SK-N-SH (cell line): Measurements from ENCODE around the gene NDOR1. TPM values are rescaled to one million over a fixed set of nuclear protein-coding genes. Genes with fewer than 3 reads are reported as not detected.

Experiments used
- CTCF ChIA-PET: fragments of 300-600, 350-600 bp; formaldehyde crosslinking; extraction: SDS; loops from one replicate; lab custom pipeline; 2021; lab: Yijun Ruan, JAX
- POLR2A ChIA-PET: fragments of 350-600 bp; sonication (Branson Sonifier 250); formaldehyde crosslinking; extraction: SDS; loops from one replicate; lab custom pipeline; 2020; ENCODE audit warnings: antibody characterized with exemption, inconsistent platforms; lab: Yijun Ruan, JAX
- DNase-seq: peaks from one replicate; pipeline ENCODE4 v3.0.0; 2012
- H2AFZ ChIP-seq: fragments of 200-600 bp; sonication (generic); 2 replicates; pipeline ENCODE4 v1.8.1; 2016; ENCODE audit warnings: antibody characterized with exemption, mild to moderate bottlenecking, low read depth
- H3F3A ChIP-seq: fragments of 200-600 bp; sonication (generic); replicated peaks from 2 replicates; pipeline ENCODE3; 2016; ENCODE audit warnings: antibody characterized with exemption, mild to moderate bottlenecking; ENCODE audit not compliant: insufficient read depth
- H3K27ac ChIP-seq, 2 experiments: fragments of 200-500 bp in 1 of 2; fragments of 200-600 bp in 1 of 2; sonication (Bioruptor generic) in 1 of 2; sonication (generic), shearing (Covaris generic) in 1 of 2; 2 replicates each; pipeline versions ENCODE4 v1.5.1 to v1.6.1; 2014 to 2016; ENCODE audit warnings: low read depth in 2 of 2, inconsistent platforms in 1 of 2, low read length in 1 of 2, mild to moderate bottlenecking in 1 of 2, mixed read lengths in 1 of 2
- H3K27me3 ChIP-seq: fragments of 200-600 bp; sonication (generic), shearing (Covaris generic); 2 replicates; pipeline ENCODE4 v1.6.1; 2016; ENCODE audit warnings: mixed run types; ENCODE audit not compliant: insufficient read depth
- H3K36me3 ChIP-seq, 2 experiments: fragments of 200-500 bp in 1 of 2; fragments of 200-600 bp in 1 of 2; sonication (Bioruptor generic) in 1 of 2; sonication (generic) in 1 of 2; replicated peaks in 1 of 2; 2 replicates each; pipeline versions ENCODE3 to v1.5.1; 2014 to 2016; ENCODE audit warnings: low read length in 1 of 2, mild to moderate bottlenecking in 1 of 2; ENCODE audit not compliant: insufficient read depth in 2 of 2, control insufficient read depth in 1 of 2
- H3K4me1 ChIP-seq, 2 experiments: fragments of 200-500 bp in 1 of 2; fragments of 200-600 bp in 1 of 2; sonication (Bioruptor generic) in 1 of 2; sonication (generic), shearing (Covaris generic) in 1 of 2; 2 replicates each; pipeline versions ENCODE4 v1.5.1 to v1.6.1; 2014 to 2016; ENCODE audit warnings: low read depth in 1 of 2, low read length in 1 of 2, mixed run types in 1 of 2; ENCODE audit not compliant: insufficient read depth in 2 of 2, control insufficient read depth in 1 of 2
- H3K4me2 ChIP-seq: fragments of 200-600 bp; sonication (generic), shearing (Covaris generic); 2 replicates; pipeline ENCODE4 v1.6.1; 2017; ENCODE audit warnings: mixed run types
- H3K4me3 ChIP-seq, 2 experiments: fragments of 200-500 bp in 1 of 2; fragments of 200-600 bp in 1 of 2; sonication (Bioruptor generic) in 1 of 2; sonication (generic), shearing (Covaris generic) in 1 of 2; 2 replicates each; pipeline versions ENCODE4 v1.5.1 to v1.8.1; 2014 to 2016; ENCODE audit warnings: low read depth in 2 of 2, inconsistent platforms in 1 of 2, low read length in 1 of 2, mild to moderate bottlenecking in 1 of 2, mixed read lengths in 1 of 2, moderate library complexity in 1 of 2
- H3K79me2 ChIP-seq: fragments of 200-600 bp; sonication (generic); 2 replicates; pipeline ENCODE4 v1.8.1; 2017; ENCODE audit warnings: mild to moderate bottlenecking; ENCODE audit not compliant: insufficient read depth
- H3K9ac ChIP-seq: fragments of 200-600 bp; sonication (generic); 2 replicates; pipeline ENCODE4 v1.6.1; 2017; ENCODE audit warnings: mixed run types
- H3K9me2 ChIP-seq: fragments of 200-600 bp; sonication (generic); 2 replicates; pipeline ENCODE4 v1.6.1; 2017; ENCODE audit warnings: mixed run types
- H3K9me3 ChIP-seq: fragments of 200-600 bp; sonication (generic); 2 replicates; pipeline ENCODE4 v1.6.1; 2017; ENCODE audit warnings: mixed run types, mild to moderate bottlenecking, moderate library complexity
- H4K20me1 ChIP-seq: fragments of 200-600 bp; sonication (generic); 2 replicates; pipeline ENCODE4 v1.6.1; 2017; ENCODE audit warnings: mild to moderate bottlenecking, mixed run types; ENCODE audit not compliant: insufficient read depth
- CHD2 ChIP-seq: fragments of 150-350 bp; IDR thresholded peaks from 2 replicates; pipeline ENCODE4 v1.6.1; 2018; ENCODE audit warnings: low read length; ENCODE audit not compliant: partially characterized antibody
- CTCF ChIP-seq: fragments of 200-600 bp; sonication (generic); IDR thresholded peaks from 2 replicates; pipeline ENCODE4 v1.6.1; 2017; ENCODE audit warnings: antibody characterized with exemption, mild to moderate bottlenecking, moderate library complexity
- FOXM1 ChIP-seq: IDR thresholded peaks from 2 replicates; pipeline ENCODE4 v1.4.0; 2012; ENCODE audit warnings: low read depth, mild to moderate bottlenecking
- JUND ChIP-seq: IDR thresholded peaks from 2 replicates; pipeline ENCODE4 v1.4.0; 2012
- POLR2AphosphoS5 ChIP-seq: IDR thresholded peaks from 2 replicates; pipeline ENCODE4 v1.6.1; 2012; ENCODE audit warnings: low read depth, low read length
- REST ChIP-seq: IDR thresholded peaks from 2 replicates; pipeline ENCODE4 v1.6.1; 2012; ENCODE audit warnings: mild to moderate bottlenecking, low read depth, low read length, moderate library complexity
- TCF12 ChIP-seq: IDR thresholded peaks from 2 replicates; pipeline ENCODE4 v1.4.0; 2012
- TEAD4 ChIP-seq: IDR thresholded peaks from 2 replicates; pipeline ENCODE4 v1.4.0; 2012; ENCODE audit warnings: mild to moderate bottlenecking, borderline replicate concordance; ENCODE audit not compliant: insufficient read depth
- WGBS: methylation state at CpG from one replicate; pipeline ENCODE4 v1.1.6; 2017; ENCODE audit warnings: low lambda C conversion rate; 5-methylcytosine and 5-hydroxymethylcytosine counted together
- polyA plus RNA-seq, 3 experiments: library from polyadenylated mRNA; depleted of rRNA; stranded (reverse); fragments of >200 nt; gene quantifications; 2 replicates each; pipeline ENCODE4 v1.2.3, GENCODE V29; 2012

The NDOR1 gene
- polyA plus RNA-seq, 1 of the 3 experiments (the other 2 are of a cell fraction), result 8.6 TPM

- peaks cover 5 to 17% of the 10 kb centered on the region in 2 experiments; a peak in 1 of 4 replicates for H3K4me1 ChIP-seq
- POLR2A ChIA-PET, result interaction anchor here (1.1 kb wide), 1 partner anchor 19 kb away, joined by 3 read pairs; no protein-coding TSS in a partner anchor
- H4K20me1 ChIP-seq, result no peaks in the 10 kb centered on the region
Measured at GRCh38 chr9:137220317-137221094, 15.0 kb downstream of the NDOR1 start.

More at GRCh38 chr9:137220317-137221094, 15.0 kb downstream of the NDOR1 start:
- DNase-seq, result no peak
- H3K9me2 ChIP-seq, result no peaks in the 10 kb centered on the region
- H3K27ac ChIP-seq, result no peak overlapping the region
- H3K4me2 ChIP-seq, result no peak overlapping the region
- no peak overlapping the region for H2AFZ ChIP-seq
- no peak overlapping the region for H3K9ac ChIP-seq
- no peak overlapping the region for H3K4me3 ChIP-seq
- H3K9me3 ChIP-seq, result no peaks in the 10 kb centered on the region
- H3K79me2 ChIP-seq, result no peaks in the 10 kb centered on the region
- CTCF ChIA-PET, result interaction anchor here (0.9 to 1.5 kb wide), 3 partner anchors 16 to 102 kb away, joined by 3 read pairs; no protein-coding TSS in a partner anchor
- H3K36me3 ChIP-seq, result peaks cover 0 to 6% of the 10 kb centered on the region in 2 experiments
- no peaks in the 10 kb centered on the region for H3F3A ChIP-seq
- TF ChIP-seq FOXM1, result no peak
- no peak for TF ChIP-seq TEAD4
- no peak for TF ChIP-seq CTCF
- no peak for TF ChIP-seq POLR2AphosphoS5
- no peak for TF ChIP-seq REST
- TF ChIP-seq CHD2, result no peak
- no peak for TF ChIP-seq TCF12
- TF ChIP-seq JUND, result no peak
- WGBS, result 95% methylated on average over 28 of the region's 52 CpGs
- no peaks in the 10 kb centered on the region for H3K27me3 ChIP-seq
